ENCODE results near the gene KRTAP17-1. TPM values are rescaled to one million over a fixed set of nuclear protein-coding genes. Genes with fewer than 3 reads are reported as not detected.

Gene KRTAP17-1
- total and polyA plus RNA-seq, 8 donors = not detected

- 59 to 66% methylated on average over 17 of the region's 17 CpGs for WGBS, 2 donors
- FAIRE-seq = no peak
These were observed 420 bp upstream of the KRTAP17-1 start for GRCh38 chr17:41315814-41316445.

GRCh38 chr17:41311111-41311510, 4.4 kb downstream of the KRTAP17-1 start:
- DNase-seq (no peak), FAIRE-seq (no peak)
- H3K4me1 ChIP-seq = no peaks in the 10 kb centered on the region

More at GRCh38 chr17:41315814-41316445, 420 bp upstream of the KRTAP17-1 start:
- ATAC-seq (no peak), DNase-seq (no peak)
- intact Hi-C loops (cut with DNase I) = no loop called here
- Histone ChIP-seq H3K4me3 (no peak overlapping the region), H3K27me3 (no peaks in the 10 kb centered on the region), H3K27ac (no peak overlapping the region), H3K9me3 (no peaks in the 10 kb centered on the region), H3K36me3 (no peaks in the 10 kb centered on the region), H3K4me1 (no peaks in the 10 kb centered on the region)
- no peak for TF ChIP-seq CTCF (IDR thresholded peaks at IDR 0.05)

GRCh38 chr17:41308918-41309359, 6.6 kb downstream of the KRTAP17-1 start, which contains the start of gene KRTAP16-1:
KRTAP16-1 (minus strand) TSS chr17:41309309; CDS start chr17:41309253, 56 bp downstream.
- H3K9me3 ChIP-seq = no peaks in the 10 kb centered on the region
- H3K4me3 ChIP-seq = no peak within 1 kb of the TSS
- H3K36me3 ChIP-seq = no peaks in the 10 kb centered on the region
- DNase-seq (peak in 1 of 6 donors; percentile 37), FAIRE-seq (no peak), ATAC-seq (peak in 1 of 4 donors; percentile 16)
- TF ChIP-seq CTCF (IDR thresholded peaks at IDR 0.05) = no peak
- WGBS, 2 donors = 61 to 73% methylated on average over 7 of the region's 7 CpGs
- H3K27ac ChIP-seq = no peak within 1 kb of the TSS
- intact Hi-C loops (cut with DNase I) = no loop called here
- no peaks in the 10 kb centered on the region for H3K4me1 ChIP-seq
- no peaks in the 10 kb centered on the region for H3K27me3 ChIP-seq

More at GRCh38 chr17:41311111-41311510, 4.4 kb downstream of the KRTAP17-1 start:
- Histone ChIP-seq H3K36me3 (no peaks in the 10 kb centered on the region), H3K4me3 (no peak overlapping the region), H3K27me3 (no peaks in the 10 kb centered on the region), H3K9me3 (no peaks in the 10 kb centered on the region), H3K27ac (no peak overlapping the region)
- ATAC-seq = no peak
- intact Hi-C loops (cut with DNase I) = no loop called here
- TF ChIP-seq CTCF (IDR thresholded peaks at IDR 0.05) = no peak
- WGBS, 2 donors = 61 to 80% methylated on average over 1 of the region's 1 CpG

GRCh38 chr17:41308251-41308917, 7.1 kb downstream of the KRTAP17-1 start:
- Histone ChIP-seq H3K27me3 (no peaks in the 10 kb centered on the region), H3K4me1 (no peaks in the 10 kb centered on the region), H3K36me3 (no peaks in the 10 kb centered on the region), H3K27ac (no peak overlapping the region), H3K9me3 (no peaks in the 10 kb centered on the region), H3K4me3 (no peak overlapping the region)
- FAIRE-seq (no peak), DNase-seq (peak in 2 of 6 donors; percentile 21 to 57), ATAC-seq (peak in 3 of 4 donors; percentile 65 to 76 (median 72))
- intact Hi-C loops (cut with DNase I) = no loop called here
- WGBS, 2 donors = 50 to 59% methylated on average over 10 of the region's 10 CpGs
- TF ChIP-seq CTCF (IDR thresholded peaks at IDR 0.05) = no peak

- intact Hi-C loops (cut with DNase I) = no loop called here
- Histone ChIP-seq H3K27me3 (no peaks in the 10 kb centered on the region), H3K9me3 (no peaks in the 10 kb centered on the region), H3K27ac (no peak overlapping the region), H3K4me3 (no peak overlapping the region), H3K36me3 (no peaks in the 10 kb centered on the region), H3K4me1 (no peaks in the 10 kb centered on the region)
- DNase-seq = no peak
- TF ChIP-seq CTCF (IDR thresholded peaks at IDR 0.05) = no peak
- peak in 3 of 4 donors; percentile 30 to 53 (median 33) for ATAC-seq
- 64 to 77% methylated on average over 9 of the region's 9 CpGs for whole genome bisulfite sequencing, 2 donors
- FAIRE-seq = no peak
These were observed 7.9 kb downstream of the KRTAP17-1 start for GRCh38 chr17:41307647-41308046.

Data from pancreas (tissue), 10 donors.